Astrocyte (in vitro differentiated cells and primary cell): Measurements from ENCODE around the gene NUP214.

ENCODE experiments used
- EZH2 ChIP-seq: IDR thresholded peaks from 2 replicates; pipeline ENCODE4 v1.6.1; 2012; ENCODE audit warnings: mild to moderate bottlenecking, low read length, inconsistent platforms; ENCODE audit not compliant: insufficient read depth
- TF ChIP-seq, protein P1 (sequence below): IDR thresholded peaks from 2 replicates; pipeline ENCODE4 v1.5.1; 2011; ENCODE audit warnings: low read depth, mild to moderate bottlenecking, inconsistent platforms, low read length, moderate library complexity; ENCODE audit not compliant: insufficient read depth

DNA sequence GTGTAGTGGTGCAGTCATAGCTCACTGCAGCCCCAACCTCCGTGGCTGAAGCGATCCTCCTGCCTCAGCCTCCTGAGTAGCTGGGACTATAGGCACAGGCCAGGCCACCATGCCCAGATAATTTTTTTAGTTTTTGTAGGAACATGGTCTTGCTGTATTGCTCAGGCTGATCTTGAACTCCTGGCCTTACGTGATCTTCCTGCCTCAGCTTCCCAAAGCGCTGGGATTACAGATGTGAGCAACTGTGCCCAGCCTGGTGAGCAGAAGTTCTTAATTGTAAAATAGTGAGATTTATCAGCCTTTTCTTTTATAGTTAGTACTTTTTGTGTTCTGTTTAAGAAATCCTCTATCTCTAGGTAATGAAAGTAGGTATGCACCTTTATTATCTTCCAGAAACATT is 42.5 kb downstream of the NUP214 start:
- TF ChIP-seq EZH2, result no peak
- TF ChIP-seq, protein P1, sequence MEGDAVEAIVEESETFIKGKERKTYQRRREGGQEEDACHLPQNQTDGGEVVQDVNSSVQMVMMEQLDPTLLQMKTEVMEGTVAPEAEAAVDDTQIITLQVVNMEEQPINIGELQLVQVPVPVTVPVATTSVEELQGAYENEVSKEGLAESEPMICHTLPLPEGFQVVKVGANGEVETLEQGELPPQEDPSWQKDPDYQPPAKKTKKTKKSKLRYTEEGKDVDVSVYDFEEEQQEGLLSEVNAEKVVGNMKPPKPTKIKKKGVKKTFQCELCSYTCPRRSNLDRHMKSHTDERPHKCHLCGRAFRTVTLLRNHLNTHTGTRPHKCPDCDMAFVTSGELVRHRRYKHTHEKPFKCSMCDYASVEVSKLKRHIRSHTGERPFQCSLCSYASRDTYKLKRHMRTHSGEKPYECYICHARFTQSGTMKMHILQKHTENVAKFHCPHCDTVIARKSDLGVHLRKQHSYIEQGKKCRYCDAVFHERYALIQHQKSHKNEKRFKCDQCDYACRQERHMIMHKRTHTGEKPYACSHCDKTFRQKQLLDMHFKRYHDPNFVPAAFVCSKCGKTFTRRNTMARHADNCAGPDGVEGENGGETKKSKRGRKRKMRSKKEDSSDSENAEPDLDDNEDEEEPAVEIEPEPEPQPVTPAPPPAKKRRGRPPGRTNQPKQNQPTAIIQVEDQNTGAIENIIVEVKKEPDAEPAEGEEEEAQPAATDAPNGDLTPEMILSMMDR, result no peak
